ENCODE results near the gene LRRC27.

LRRC27 gene

DNA sequence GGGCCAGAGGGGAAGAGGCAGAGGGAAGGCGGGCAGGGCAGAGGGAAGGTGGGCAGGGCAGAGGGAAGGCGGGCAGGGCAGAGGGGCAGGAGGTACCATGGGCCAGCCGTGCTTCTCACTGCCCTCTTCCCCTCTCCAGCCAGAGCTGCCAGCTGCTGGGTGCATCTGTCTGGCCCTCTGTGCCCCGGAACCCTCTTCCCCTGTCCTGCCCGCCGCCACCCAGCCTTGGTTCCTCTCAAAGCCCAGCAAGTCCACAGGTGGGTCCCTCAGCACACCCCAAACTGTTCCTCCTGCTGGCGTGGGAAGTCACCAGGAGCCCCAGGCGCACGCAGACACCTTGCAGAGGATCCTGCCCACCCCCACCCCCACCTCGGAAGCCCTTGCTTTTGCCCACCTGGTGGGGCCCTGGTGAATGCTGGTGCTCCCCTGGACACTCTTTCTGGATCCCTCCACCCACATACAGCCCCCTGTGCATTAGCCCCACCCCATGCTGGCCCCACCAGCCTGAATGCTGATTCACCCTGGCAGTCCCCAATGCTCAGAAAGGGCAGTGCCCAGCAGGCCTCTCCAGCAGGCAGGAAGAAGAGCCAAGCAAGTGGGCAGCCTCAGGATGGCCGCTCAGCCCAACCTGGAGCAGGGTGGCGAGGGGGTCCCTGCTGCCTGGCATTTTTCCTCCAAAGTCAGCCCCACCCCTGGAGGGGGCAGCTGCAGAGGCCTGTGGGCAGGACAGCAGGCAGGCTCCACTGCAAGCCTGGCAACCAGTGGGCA, 63.1 kb downstream of the LRRC27 start:
- TF ChIP-seq BACH2 (CRISPR knock-in tag; IDR thresholded peaks at IDR 0.05; ENCODE audit: borderline replicate concordance), result no peak
- no peak for TF ChIP-seq ZNF8 (CRISPR knock-in tag; IDR thresholded peaks at IDR 0.05)
- peak; percentile 3; the same call in 1 of the 3 replicates for ATAC-seq

- peak; percentile 2; the same call in 1 of the 3 replicates for ATAC-seq
- no peak for TF ChIP-seq TCF4 (CRISPR knock-in tag; IDR thresholded peaks at IDR 0.05; ENCODE audit: borderline replicate concordance)
- TF ChIP-seq ZNF70 (CRISPR knock-in tag; IDR thresholded peaks at IDR 0.05), result no peak
- TF ChIP-seq BACH2 (CRISPR knock-in tag; IDR thresholded peaks at IDR 0.05; ENCODE audit: borderline replicate concordance), result no peak
- no peak for TF ChIP-seq TSHZ2 (CRISPR knock-in tag; IDR thresholded peaks at IDR 0.05)
- TF ChIP-seq ZFP30 (CRISPR knock-in tag; IDR thresholded peaks at IDR 0.05), result no peak
- TF ChIP-seq CSDC2 (CRISPR knock-in tag; IDR thresholded peaks at IDR 0.05), result no peak
- no peak for TF ChIP-seq TOX (CRISPR knock-in tag; IDR thresholded peaks at IDR 0.05; ENCODE audit: borderline replicate concordance)
- TF ChIP-seq POU6F1 (CRISPR knock-in tag; IDR thresholded peaks at IDR 0.05; ENCODE audit: borderline replicate concordance, low read depth), result no peak
- TF ChIP-seq ZFP3 (CRISPR knock-in tag; IDR thresholded peaks at IDR 0.05), result no peak
- TF ChIP-seq, protein P1, sequence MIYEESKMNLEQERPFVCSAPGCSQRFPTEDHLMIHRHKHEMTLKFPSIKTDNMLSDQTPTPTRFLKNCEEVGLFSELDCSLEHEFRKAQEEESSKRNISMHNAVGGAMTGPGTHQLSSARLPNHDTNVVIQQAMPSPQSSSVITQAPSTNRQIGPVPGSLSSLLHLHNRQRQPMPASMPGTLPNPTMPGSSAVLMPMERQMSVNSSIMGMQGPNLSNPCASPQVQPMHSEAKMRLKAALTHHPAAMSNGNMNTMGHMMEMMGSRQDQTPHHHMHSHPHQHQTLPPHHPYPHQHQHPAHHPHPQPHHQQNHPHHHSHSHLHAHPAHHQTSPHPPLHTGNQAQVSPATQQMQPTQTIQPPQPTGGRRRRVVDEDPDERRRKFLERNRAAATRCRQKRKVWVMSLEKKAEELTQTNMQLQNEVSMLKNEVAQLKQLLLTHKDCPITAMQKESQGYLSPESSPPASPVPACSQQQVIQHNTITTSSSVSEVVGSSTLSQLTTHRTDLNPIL (CRISPR knock-in tag; IDR thresholded peaks at IDR 0.05; ENCODE audit: low read depth), result no peak
- no peak for TF ChIP-seq SNAI2 (CRISPR knock-in tag; IDR thresholded peaks at IDR 0.05)
- no peak for TF ChIP-seq ARNTL (CRISPR knock-in tag; IDR thresholded peaks at IDR 0.05; ENCODE audit: borderline replicate concordance, low read depth)
- no peak for TF ChIP-seq ZNF565 (CRISPR knock-in tag; conservative IDR thresholded peaks at IDR 0.05; ENCODE audit: low read depth)
Observed at GRCh38 chr10:132395704-132396493, 63.9 kb downstream of the LRRC27 start.

GRCh38 chr10:132396494-132397035, 64.6 kb downstream of the LRRC27 start:
- TF ChIP-seq PATZ1 (CRISPR knock-in tag; IDR thresholded peaks at IDR 0.05; ENCODE audit: borderline replicate concordance) (no peak), PPARA (CRISPR knock-in tag; IDR thresholded peaks at IDR 0.05; ENCODE audit: borderline replicate concordance) (no peak), OSR1 (CRISPR knock-in tag; IDR thresholded peaks at IDR 0.05) (no peak)
- ATAC-seq, result peak; percentile 43

DNA sequence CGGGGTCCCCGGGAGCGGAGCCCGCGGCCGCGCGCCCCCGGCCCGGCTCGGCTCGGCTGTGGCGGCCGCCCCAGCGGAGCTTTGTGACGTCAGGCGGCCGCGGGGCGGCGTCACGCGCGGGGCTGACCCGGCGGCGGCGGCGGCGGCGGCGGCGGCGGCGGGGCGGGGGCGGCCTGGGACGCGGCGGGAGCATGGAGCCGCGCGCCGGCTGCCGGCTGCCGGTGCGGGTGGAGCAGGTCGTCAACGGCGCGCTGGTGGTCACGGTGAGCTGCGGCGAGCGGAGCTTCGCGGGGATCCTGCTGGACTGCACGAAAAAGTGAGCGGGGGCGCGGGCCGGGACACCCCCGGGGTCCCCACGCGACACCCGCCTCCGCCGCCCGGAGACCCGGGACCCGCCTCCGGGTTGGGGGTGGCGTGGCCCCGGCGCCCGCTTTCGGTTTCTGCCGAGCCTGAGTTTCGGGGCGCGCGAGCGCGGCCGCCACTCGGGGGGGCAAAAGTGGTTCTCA, 65.1 kb downstream of the LRRC27 start, which contains the start of gene PWWP2B:
Gene PWWP2B (plus strand): TSS at position 165 of the 506 bp plus-strand sequence. CDS start 27 bp downstream, at position 192.
- TF ChIP-seq TCF4 (CRISPR knock-in tag; IDR thresholded peaks at IDR 0.05; ENCODE audit: borderline replicate concordance), result no peak
- TF ChIP-seq PATZ1 (CRISPR knock-in tag; IDR thresholded peaks at IDR 0.05; ENCODE audit: borderline replicate concordance), result no peak
- no peak for TF ChIP-seq POU6F1 (CRISPR knock-in tag; IDR thresholded peaks at IDR 0.05; ENCODE audit: borderline replicate concordance, low read depth)
- TF ChIP-seq BACH2 (CRISPR knock-in tag; IDR thresholded peaks at IDR 0.05; ENCODE audit: borderline replicate concordance), result no peak
- TF ChIP-seq ZNF70 (CRISPR knock-in tag; IDR thresholded peaks at IDR 0.05), result no peak
- TF ChIP-seq ARNTL (CRISPR knock-in tag; IDR thresholded peaks at IDR 0.05; ENCODE audit: borderline replicate concordance, low read depth), result no peak
- TF ChIP-seq ZC3H10 (CRISPR knock-in tag; IDR thresholded peaks at IDR 0.05), result no peak
- TF ChIP-seq TOX (CRISPR knock-in tag; IDR thresholded peaks at IDR 0.05; ENCODE audit: borderline replicate concordance), result no peak
- ATAC-seq, result peak; percentile 11
